Ammon's horn (tissue), 1 donor: ENCODE measurements around the gene ARL4C.

Experiments
- DNase-seq: peaks from one replicate; pipeline ENCODE4 v3.0.0-alpha.2; 2016; ENCODE audit warnings: low spot score

ARL4C gene

GRCh38 chr2:234497594-234498235, 834 bp upstream of the ARL4C start:
- no peak for DNase-seq

- peak; percentile 28 for DNase-seq
Observed at GRCh38 chr2:234496055-234496834, 636 bp downstream of the ARL4C start.

- DNase-seq, result no peak
Observed at GRCh38 chr2:234495251-234496054, 1.4 kb downstream of the ARL4C start.

GRCh38 chr2:234494361-234495250, 2.3 kb downstream of the ARL4C start:
- DNase-seq, result peak; percentile 51

- no peak for DNase-seq
Observed at GRCh38 chr2:234493796-234494195, 3.1 kb downstream of the ARL4C start.

GRCh38 chr2:234492717-234493485, 4.0 kb downstream of the ARL4C start:
- DNase-seq, result no peak

- DNase-seq, result no peak
Observed at GRCh38 chr2:234491897-234492296, 5.0 kb downstream of the ARL4C start.

GRCh38 chr2:234491281-234491680, 5.6 kb downstream of the ARL4C start:
- no peak for DNase-seq

- DNase-seq, result peak; percentile 21
Observed at GRCh38 chr2:234490271-234491091, 6.4 kb downstream of the ARL4C start.

GRCh38 chr2:234488913-234489451, 7.9 kb downstream of the ARL4C start:
- no peak for DNase-seq

- DNase-seq, result no peak
Observed at GRCh38 chr2:234488486-234488885, 8.4 kb downstream of the ARL4C start.

GRCh38 chr2:234487356-234487755, 9.5 kb downstream of the ARL4C start:
- DNase-seq, result no peak

GRCh38 chr2:234483568-234484251, 13.2 kb downstream of the ARL4C start:
- no peak for DNase-seq

- DNase-seq, result no peak
Observed at GRCh38 chr2:234481301-234481700, 15.6 kb downstream of the ARL4C start.

GRCh38 chr2:234480337-234480736, 16.5 kb downstream of the ARL4C start:
- DNase-seq, result no peak

- no peak for DNase-seq
Observed at GRCh38 chr2:234479465-234479864, 17.4 kb downstream of the ARL4C start.

GRCh38 chr2:234478121-234478858, 18.6 kb downstream of the ARL4C start:
- peak; percentile 44 for DNase-seq

- no peak for DNase-seq
Observed at GRCh38 chr2:234476766-234477165, 20.1 kb downstream of the ARL4C start.
